Ovary (tissue), 3 donors: ENCODE measurements around the gene ZNF888.

Experiments used
- POLR2A ChIP-seq: fragments of 450-650 bp; IDR thresholded peaks from one replicate; pipeline ENCODE4 v1.6.1; 2017; ENCODE audit warnings: antibody characterized with exemption, mild to moderate bottlenecking, moderate library complexity
- TF ChIP-seq, protein P1 (sequence below), 3 donors: fragments of 450-650 bp in 2 of 3; fragments of 200-600 bp in 1 of 3; IDR thresholded peaks; one replicate each; pipeline versions ENCODE4 v1.5.1 to v1.8.0; 2016 to 2022; ENCODE audit warnings: antibody characterized with exemption in 3 of 3, mild to moderate bottlenecking in 1 of 3
- donor health status: DM: no; HTN: no; CAD: no.

DNA sequence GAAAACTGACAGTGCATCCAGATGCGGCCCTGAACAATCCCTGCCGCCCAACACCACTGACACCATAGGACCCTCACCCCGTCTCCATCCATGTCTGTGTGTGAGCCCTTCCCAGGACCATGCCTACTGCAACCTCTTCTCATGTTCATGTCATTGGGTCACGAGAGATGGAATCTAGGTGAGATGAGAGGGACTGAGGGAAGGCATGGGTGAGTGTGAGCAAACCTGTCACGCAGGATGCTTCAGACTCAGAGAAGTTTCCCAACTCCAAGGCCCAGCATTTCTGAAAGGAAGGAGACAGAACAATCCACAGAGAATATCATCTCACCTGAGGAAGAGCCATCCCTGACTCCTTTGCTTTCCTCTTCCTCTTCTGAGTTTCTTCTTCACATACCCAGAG, 5.7 kb downstream of the ZNF888 start:
- TF ChIP-seq, protein P1, sequence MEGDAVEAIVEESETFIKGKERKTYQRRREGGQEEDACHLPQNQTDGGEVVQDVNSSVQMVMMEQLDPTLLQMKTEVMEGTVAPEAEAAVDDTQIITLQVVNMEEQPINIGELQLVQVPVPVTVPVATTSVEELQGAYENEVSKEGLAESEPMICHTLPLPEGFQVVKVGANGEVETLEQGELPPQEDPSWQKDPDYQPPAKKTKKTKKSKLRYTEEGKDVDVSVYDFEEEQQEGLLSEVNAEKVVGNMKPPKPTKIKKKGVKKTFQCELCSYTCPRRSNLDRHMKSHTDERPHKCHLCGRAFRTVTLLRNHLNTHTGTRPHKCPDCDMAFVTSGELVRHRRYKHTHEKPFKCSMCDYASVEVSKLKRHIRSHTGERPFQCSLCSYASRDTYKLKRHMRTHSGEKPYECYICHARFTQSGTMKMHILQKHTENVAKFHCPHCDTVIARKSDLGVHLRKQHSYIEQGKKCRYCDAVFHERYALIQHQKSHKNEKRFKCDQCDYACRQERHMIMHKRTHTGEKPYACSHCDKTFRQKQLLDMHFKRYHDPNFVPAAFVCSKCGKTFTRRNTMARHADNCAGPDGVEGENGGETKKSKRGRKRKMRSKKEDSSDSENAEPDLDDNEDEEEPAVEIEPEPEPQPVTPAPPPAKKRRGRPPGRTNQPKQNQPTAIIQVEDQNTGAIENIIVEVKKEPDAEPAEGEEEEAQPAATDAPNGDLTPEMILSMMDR (IDR thresholded peaks at IDR 0.05): no peak
- no peak for TF ChIP-seq POLR2A
